GM12892 (cell line): ENCODE results near the gene DNAH10.

Experiments used
- POLR2AphosphoS5 ChIP-seq: IDR thresholded peaks from 2 replicates; pipeline ENCODE4 v1.6.1; 2011; ENCODE audit warnings: low read depth, low read length, control low read depth
- TAF1 ChIP-seq: IDR thresholded peaks from 2 replicates; pipeline ENCODE4 v1.6.1; 2011; ENCODE audit warnings: low read depth, mild to moderate bottlenecking, control low read depth, low read length, borderline replicate concordance

GRCh38 chr12:123767613-123768012 lies 5.5 kb downstream of the DNAH10 start:
- no peak for TF ChIP-seq POLR2AphosphoS5
- TF ChIP-seq TAF1, result no peak
